NCI-H1105 (cell line): ENCODE data around the gene NEAT1.

Source experiments
- DNase-seq: peaks from one replicate; lab custom pipeline; 2025; lab: John Stamatoyannopoulos, UW

The NEAT1 gene

DNA sequence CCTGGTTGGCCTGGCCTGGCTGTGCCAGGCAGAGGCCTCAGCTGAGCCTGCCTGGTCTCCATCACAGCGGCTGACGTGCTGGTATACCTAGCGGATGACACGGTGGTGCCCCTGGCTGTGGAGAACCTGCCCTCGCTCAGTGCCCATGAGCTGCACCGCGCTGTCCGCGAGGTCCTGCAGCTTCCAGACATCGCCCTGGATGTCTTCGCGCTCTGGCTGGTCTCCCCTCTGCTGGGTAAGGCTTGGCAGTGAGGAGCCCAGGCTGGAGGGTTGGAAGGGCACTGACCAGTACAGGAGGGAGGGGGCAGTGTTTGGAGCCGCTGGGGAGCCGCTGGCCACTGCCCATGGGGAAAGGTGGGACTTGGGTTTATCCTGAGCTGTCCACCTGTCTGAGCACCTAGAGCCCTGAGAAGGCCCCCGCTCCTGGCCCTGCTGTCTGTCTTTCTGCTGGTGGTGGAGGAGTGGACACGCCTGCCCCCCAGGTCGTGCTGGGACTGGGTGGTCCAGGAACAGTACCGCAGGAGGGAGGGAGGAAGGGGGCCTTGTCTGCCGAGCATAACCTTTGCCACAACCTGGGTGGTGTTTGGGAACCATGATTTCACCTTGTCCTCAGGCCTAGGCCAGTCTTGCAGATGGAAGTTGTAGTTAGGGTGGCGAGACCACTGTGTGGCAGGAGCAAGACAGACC is 33.2 kb upstream of the NEAT1 start:
- no peak for DNase-seq

DNA sequence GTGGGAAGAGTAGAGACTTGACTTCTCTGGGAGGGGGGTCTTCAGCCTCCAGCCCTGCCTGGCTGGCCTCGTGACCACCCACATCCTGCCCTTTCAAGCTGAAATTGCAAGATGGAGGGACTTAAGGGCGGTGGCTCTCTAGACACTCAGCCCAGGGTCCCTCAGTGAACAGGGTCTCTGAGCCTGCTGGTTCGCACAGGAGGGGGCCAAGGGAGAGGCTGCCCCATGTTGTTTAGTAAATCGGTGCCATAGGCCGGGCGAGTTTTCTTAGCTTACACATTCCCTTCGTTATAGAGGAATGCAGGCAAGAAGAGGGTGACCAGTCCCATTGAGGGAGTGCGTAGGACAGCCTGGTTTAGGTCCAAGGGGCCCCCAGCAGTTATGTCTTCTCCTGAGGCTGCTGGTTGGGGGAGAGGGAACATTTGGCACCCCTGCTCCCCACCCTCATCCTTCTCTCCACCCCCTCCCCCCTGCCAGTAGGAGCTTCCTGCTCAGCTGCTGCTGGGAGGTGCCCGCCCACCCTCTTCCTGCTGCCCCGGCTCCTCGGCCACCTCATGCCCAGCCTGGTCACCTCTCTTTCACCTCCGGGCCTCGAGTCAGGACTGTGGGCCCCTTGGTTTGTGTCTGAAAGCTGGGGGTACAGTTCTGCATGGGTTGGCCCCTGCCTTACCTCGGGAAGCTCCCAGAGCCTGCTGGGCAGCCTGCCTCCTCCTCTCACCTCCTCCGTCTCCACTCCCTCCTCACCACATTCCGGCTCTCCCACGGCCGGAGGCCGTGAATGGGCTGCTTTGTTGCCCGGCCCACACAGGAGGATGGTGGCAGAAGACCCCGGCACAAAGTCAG is 32.3 kb upstream of the NEAT1 start:
- no peak for DNase-seq

DNA sequence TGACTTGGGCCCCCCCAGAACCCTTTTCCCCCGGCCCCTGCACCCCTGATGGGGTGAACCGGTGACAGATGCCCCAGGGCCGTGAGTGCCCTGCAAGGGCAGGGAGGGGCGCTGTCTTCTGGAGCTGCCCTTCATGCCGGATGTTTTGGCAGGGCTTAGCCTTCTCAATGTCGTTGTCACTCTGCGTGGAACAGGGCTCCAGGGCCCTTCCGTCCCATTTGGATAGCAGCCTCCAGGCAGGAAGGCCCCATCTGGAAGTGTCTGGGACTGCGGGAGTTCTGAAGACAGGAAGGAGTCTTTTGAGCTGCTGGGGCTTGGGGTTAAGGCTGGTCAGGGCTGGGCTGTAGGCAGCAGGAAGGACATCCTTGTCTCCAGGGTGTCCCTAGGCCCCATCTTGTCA is 31.6 kb upstream of the NEAT1 start:
- DNase-seq: no peak

DNA sequence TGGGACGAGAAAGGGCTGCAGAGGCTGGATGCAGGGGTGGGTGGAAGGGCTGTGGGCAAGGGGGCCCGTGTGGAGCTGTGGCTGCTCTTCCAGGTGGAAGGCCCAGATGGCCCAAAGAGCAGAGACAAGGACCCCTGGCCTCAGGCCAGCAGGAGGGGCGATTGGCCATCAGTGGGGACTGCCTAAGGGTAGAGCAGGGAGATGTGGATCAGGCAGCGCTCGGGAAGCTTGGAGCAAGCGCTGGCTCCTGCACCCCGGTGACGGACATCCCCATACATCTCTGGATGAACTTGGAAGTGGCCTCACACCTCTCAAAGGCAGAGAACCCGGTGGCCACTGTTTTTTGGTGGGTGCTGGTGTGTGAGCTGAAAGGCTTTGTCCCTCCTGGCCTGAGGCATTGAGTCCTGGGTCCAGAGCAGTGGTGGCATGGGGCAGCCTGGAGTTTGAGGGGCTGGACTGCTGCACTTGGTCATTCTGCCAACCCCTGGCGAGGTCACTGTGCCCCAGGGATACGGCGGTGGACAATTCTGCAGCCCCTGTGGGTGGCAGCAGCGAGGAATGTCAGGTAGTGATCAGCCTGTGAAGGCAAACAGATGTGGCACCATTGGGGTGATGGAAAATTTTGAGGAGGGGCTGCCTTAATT is 30.3 kb upstream of the NEAT1 start:
- no peak for DNase-seq

DNA sequence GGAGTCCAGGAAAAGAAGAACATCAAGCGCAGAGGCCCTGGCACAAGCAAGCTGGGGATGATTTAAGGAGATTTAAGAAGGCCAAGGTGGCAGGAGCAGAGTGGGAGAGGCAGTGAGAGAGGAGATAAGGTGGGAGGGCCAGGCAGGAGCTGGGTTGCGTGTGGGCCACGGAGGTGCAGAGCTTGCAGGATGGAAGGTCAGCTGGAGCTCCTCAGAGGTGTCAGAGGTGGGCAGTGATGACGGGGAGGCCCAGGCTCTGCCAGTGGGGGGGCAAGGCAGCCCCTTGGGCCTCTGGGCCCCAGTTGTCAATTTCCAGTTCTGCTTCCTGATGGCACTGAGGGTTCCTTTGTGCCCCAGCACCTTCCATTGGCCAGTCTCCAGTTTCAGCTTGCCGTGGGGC is 29.7 kb upstream of the NEAT1 start:
- no peak for DNase-seq

DNA sequence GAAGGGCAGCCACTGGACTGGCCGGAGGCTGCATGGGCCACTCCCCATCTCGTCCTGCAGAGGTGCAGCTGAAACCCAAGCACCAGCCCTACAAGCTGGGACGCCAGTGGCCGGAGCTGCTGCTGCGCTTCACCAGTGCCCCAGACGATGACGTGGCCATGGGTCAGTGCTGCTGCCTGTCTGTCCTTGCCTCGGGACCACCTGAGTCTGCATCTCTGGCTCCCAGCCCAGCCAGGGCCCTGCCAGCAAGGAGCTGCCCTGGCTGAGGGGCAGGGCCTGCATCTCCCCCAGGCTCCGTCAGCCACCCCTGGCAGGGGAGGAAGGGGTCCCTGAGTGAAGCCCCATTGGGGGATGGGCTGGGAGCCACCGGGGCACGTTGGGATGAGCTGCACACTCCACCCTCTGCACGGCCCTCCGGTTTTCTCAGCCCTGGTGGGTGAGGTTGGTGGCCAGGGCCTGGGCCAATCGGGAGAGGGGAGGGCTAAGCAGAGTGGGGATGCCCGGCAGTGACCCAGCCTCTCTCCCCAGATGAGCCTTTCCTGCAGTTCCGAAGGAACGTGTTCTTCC is 29.0 kb upstream of the NEAT1 start:
- no peak for DNase-seq

DNA sequence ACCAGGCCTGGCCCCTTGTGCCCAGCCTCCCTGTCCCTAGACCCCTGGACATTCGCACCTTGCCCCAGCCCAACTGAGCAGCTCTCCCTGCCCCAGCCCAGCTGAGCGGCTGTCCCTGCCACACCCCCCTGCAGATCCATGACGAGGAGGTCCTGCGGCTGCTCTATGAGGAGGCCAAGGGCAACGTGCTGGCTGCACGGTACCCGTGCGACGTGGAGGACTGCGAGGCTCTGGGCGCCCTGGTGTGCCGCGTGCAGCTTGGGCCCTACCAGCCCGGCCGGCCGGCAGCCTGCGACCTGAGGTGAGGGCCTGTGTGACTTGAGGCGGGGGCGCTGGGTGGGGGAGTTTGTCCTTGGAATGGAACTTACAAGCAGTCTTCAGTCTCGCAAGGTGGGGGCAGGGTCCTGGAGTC is 28.5 kb upstream of the NEAT1 start:
- no peak for DNase-seq

DNA sequence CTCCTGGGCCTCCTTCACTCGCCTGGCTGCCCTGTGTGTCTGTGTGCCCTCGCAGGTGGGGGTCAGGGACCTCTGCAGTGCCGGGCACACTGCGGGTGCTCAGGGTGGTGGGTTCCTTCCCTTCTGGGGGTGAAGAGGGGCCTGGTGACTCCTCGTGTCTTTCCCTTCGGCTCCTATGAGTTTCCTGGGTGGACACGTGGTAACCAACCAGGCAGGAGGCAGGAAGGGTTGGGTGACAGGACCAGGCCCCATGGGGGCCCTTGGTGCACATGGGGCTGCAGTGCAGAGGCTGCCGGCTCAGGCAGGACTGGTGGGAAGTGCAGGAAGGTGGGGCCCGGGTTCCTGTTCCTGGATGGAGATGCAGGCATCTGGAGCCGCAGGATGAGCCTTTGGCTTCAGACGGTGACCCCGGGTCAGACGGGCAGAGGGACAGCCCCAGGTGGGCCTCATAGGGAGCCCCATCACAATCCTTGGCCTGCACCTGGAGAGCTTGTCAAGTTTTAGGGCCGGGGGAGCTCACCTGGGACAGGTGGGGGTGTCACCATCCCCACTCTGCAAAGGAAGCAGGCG is 26.6 kb upstream of the NEAT1 start:
- no peak for DNase-seq

DNA sequence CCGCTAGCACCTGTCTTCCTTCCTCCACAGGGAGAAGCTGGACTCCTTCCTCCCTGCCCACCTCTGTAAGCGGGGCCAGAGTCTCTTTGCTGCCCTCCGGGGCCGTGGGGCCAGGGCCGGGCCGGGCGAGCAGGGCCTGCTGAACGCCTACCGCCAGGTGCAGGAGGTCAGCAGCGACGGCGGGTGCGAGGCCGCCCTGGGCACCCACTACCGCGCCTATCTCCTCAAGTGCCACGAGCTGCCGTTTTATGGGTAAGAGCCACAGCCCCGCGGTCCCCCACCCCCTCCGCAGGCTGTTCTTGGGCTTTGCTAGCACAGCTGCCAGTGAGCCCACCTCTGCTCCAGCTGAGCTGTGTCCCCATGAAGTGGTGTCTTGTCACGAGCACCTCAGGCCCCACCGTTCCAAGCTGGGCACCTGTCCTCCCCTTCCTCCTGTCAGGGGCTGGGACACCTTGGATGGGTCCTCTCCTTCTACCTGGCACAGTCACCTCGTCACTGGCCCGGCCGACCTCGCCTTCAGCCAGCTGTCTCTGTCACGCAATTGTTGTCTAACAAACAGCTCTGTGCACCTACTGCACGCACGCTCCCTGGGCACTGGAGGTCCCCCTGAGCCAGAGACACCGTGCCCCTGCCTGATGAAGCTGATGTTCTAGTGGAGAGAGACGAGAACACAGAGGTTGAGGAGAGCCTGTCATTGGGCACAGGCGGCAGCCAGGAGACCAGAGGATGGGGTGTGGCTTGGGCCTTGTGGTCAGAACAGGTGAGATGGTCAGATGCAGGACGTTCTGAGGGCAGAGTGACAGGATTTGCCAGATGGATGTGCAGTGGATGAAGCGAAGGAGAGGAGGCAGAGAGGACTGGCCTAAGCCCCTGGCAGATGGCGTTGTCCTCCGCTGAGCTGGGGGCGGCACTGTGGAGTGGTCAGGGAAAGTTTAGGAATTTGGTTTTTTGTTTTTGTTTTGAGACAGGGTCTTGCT is 25.5 kb upstream of the NEAT1 start:
- no peak for DNase-seq

DNA sequence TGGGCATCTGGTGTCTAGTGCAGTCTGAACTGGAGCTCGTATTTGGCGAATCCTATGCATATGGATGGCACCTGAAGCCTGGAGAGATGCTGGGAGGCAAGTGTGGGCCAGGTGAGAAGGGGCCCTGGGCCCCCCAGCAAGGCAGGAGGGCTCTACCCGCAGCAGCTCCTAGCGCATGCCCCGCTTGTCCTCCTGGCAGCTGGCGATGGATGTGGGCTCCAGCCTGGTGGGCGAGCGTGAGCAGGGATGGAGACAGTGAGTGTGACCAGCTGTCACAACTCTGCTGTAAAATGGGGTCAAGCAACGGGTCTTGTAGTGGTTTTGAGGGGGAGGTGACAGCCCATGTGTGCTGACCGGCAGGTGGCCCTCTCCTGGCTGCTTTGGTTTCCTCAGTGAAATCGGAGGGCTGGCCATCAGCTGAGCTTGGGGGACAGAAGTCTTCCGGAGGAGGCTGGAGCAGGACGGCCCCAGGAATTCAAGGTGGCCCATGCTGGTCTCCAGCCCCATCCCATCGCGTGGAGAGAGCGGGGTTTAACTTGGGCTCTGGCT is 24.2 kb upstream of the NEAT1 start:
- DNase-seq: no peak

DNA sequence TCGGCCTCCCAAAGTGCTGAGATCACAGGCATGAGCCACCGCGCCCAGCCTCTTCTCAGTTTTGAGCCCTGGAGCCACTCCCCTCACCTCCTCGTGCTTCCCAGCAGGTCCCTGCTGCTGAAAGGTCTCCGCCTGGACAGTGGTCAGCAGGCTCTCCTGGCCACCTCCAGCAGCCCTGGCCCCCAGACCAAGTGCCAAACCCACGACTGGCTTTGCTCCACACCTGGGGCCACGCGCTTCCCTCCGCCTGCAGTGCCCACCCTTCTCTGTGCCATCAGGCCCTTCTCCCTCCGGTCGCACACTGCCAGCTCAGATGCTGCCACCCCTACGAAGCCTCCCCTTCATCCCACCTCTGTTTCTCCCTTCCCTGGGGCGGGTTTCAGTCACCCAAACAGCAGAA is 23.3 kb upstream of the NEAT1 start:
- DNase-seq: no peak

DNA sequence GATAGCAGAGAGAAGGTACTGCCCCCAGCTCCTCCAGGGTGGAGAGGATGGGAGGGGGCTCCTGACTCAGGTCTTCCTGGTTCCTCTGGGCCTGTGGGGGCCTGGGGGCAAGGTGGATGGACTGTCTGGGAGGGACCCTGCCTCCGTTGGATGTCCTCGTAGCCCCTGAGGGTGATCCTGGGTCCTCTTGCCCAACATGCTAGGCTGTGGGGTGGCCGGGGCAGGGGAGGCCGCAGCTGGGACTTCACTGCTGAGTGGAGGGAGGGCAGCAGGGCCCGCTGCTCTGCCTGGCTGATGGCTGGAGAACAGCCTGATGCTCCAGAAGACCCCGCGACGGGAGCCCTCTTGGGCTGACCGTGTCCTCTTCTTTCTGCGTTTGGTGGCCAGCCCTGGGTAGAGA is 22.8 kb upstream of the NEAT1 start:
- DNase-seq: no peak

DNA sequence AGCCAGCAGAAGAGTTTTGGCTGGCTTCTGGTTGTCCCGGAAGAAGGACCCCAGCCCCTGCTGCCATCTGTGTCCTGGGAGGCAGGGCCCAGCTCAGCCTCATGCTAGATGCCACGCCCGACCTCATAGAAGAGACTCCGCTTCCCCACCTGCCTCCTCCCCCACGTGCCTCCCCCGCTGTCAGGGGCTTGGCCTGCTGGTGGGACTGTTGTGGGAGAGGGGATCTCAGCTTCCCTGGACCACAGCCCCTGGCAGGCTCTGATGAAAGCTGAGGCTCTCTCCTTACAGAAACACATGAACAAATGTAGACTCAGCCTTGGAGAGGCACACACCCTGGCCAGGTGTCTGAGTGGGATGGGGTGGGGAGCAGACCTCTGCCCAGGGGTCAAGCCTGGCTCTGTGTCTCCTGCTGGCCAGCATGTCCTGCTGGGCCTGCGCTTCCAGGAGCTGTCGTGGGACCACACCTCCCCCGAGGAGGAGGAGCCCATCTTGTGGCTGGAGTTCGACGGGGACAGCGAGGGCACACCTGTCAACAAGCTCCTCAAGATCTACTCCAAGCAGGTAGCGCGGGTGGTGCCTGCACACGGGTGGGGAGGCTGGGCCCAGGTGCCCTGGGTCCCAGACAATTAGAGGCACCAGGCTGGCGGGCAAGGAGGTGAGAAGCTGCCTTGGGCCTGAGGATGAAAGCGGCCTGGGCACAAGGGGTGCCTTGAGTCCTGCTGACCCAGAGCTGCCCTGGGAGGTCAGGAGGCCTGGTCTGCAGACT is 22.1 kb upstream of the NEAT1 start:
- DNase-seq: no peak

DNA sequence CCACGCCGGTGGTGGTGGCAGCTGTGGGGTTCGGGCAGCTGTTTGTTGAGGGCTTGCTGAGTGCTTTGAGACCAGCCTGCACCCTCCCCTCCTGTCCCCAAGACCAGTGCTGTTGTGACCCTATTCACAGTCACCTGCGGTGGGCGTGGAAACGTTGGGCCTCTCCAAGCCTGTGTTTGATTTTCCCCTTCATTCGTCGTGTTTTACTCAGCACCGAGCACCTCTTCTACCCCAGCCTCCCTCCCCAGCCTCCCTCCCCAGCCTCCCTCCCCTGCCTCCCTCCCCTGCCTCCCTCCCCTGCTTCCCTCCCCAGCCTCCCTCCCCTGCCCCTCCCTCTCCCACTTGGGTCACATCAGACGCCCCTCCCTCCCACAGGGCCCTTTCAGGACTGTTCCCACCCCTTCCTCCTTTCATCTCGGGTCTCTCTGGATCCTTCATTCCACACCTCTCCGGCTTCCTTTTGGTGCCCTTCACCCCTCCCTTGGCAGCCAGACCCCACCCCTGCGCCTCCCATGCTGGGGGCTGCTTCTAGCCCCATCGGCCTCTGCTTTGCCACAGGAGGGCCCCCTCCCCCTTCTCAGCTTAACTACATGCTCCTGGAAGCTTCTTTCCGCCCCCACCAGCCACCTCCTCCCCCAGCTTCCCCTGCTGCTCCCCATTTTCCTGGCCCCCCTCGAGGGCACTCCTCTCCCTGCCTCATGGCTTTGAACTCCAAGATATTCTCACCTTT is 21.4 kb upstream of the NEAT1 start:
- DNase-seq: no peak

DNA sequence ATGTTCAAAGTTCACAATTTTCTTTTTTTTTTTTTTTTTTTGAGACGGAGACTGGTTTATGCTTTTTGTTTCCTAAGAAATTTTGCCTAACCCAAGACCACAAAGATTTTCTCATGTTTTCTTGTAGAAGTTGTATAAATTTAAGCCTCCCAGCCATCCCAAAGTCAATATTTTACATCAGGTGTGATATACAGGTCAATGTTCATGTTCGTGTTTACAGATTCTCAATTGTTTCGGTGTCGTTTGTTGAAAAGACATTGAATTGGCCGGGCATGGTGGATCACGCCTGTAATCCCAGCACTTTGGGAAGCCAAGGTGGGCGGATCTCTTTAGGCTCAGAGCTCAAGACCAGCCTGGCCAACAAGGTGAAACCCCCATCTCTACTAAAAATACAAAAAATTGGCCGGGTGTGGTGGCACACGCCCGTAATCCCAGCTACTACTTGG is 20.8 kb upstream of the NEAT1 start:
- DNase-seq: no peak

DNA sequence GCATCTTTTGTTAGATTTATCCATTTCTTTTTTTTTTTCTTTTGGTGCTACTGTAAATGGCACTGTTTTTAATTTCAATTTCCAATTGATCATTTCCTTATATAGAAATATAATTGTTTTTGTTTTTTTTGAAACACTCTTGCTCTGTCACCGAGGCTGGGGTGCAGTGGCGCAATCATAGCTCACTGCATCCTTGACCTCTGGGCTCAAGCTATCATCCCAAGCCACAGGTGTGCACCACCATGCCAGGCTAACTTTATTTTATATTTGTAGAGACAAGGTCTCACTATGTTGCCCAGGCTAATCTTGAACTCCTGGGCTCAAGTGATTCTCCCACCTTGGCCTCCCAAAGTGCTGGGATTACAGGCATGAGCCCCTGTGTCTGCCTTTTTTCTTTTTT is 19.8 kb upstream of the NEAT1 start:
- no peak for DNase-seq

DNA sequence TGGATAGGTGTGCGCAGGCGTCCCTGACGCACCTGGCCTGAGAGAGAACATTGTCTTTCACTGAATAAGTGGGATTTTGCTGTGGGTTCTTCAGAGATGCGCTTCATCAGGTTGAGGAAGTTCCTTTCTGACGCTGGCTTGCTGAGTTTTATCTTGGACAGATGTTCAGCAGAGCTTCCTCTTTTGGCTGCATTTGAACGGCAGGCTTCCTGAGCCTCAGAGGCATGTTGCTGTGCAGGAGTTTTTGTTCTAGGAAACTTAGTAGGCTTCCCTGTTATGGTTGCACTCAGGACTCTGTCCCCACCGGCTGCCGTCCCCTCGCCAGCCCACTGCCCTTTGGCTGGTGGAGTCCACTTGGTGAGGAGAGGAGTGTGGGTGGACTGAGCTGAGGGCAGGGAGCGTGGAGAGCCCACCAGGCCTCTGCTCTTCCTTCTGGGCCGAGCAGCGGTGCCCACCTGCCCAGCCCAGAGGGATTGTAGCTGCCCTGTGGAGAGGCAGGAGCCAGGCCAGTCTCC is 18.9 kb upstream of the NEAT1 start:
- DNase-seq: no peak

DNA sequence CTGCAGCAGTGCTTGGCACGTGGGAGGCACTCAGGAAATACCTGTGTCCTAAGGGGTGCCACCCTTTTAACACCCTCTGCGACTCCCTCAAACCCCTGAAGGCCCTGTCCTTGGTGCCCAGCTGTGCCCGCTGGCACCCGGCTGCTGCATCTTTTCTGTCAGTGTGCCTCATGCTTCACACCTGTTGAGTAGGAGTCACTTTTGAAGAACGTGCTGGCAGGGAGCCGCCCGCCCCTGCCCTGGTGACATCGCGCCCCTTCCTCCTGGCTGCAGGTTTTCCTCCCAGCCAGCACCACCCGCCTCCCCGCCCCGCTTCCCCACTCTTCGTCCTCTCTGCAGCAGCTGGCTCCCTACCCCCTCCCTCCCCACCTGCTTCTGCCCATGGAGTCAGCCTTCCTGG is 18.4 kb upstream of the NEAT1 start:
- DNase-seq: no peak

DNA sequence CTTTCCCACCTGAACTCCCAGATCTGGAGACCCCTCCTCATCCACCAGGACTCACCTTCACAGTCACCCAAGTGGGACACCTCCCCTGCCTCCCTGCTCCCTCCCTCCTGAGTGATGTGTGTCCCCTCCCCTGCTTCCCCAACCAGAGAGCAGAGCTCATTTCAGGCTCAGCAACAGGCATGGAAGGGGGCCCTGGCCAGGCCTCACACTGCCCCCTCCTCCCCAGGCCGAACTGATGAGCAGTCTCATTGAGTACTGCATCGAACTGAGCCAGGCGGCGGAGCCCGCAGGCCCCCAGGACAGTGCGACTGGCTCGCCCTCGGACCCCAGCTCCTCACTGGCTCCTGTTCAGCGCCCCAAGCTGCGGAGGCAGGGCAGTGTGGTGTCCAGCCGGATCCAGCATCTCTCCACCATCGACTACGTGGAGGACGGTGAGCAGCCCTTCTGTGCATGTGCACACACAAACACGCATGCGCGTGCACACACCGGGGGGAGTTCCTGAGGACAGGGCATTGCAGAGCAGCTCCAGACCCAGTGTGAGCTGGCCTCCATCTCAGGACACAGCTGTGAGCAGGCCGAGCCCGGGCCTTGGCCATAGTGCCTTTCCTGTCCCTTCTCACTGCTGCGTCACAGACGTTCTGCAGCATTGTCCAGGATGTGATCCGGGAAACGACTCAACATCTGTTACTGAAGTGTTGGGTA is 17.8 kb upstream of the NEAT1 start:
- no peak for DNase-seq
